PC-3 (cell line): Measurements from ENCODE around the gene RAD51AP1. TPM values are rescaled to one million over a fixed set of nuclear protein-coding genes. Genes with fewer than 3 reads are reported as not detected.

ENCODE experiments used
- ATAC-seq: fragments of 200-7000 bp; cut with Tn5 transposase; 2 replicates; pipeline ENCODE4 v1.9.1; 2020; ENCODE audit warnings: mild to moderate bottlenecking, moderate library complexity
- BruUV-seq: library from RNA; stranded (reverse); fragments of 400-500 nt; replicated peaks from 2 replicates; lab custom pipeline; 2021; lab: Mats Ljungman, UMichigan
- CTCF ChIA-PET: fragments of 300-600 bp; sonication (Branson Sonifier 250); formaldehyde crosslinking; loops from one replicate; lab custom pipeline; 2022; ENCODE audit warnings: antibody characterized with exemption; lab: Charles Lee
- POLR2A ChIA-PET: fragments of 300-600 bp; sonication (Branson Sonifier 250); formaldehyde crosslinking; loops from one replicate; lab custom pipeline; 2022; ENCODE audit warnings: antibody characterized with exemption; ENCODE audit not compliant: unreplicated experiment; lab: Charles Lee
- DNase-seq: peaks from one replicate; pipeline ENCODE4 v3.0.0-alpha.2; 2015
- H2AFZ ChIP-seq: fragments of 300-600 bp; sonication (generic); 2 replicates; pipeline ENCODE4 v1.6.0; 2016; ENCODE audit warnings: antibody characterized with exemption, low read length
- H3F3A ChIP-seq: fragments of 300-600 bp; sonication (generic); one replicate; pipeline ENCODE4 v1.6.0; 2017; ENCODE audit warnings: antibody characterized with exemption, low read length, control low read depth, mild to moderate bottlenecking; ENCODE audit not compliant: unreplicated experiment
- H3K27ac ChIP-seq: fragments of 300-600 bp; sonication (generic); 2 replicates; pipeline ENCODE4 v1.5.1; 2016; ENCODE audit warnings: mild to moderate bottlenecking, low read length
- H3K27me3 ChIP-seq: fragments of 300-600 bp; sonication (generic); 2 replicates; pipeline ENCODE4 v1.6.1; 2016; ENCODE audit warnings: low read length, mixed read lengths
- H3K36me3 ChIP-seq: fragments of 300-600 bp; sonication (generic); 2 replicates; pipeline ENCODE4 v1.6.1; 2016; ENCODE audit warnings: low read depth, mixed run types, low read length, mixed read lengths
- H3K4me1 ChIP-seq: fragments of 300-600 bp; sonication (generic); 2 replicates; pipeline ENCODE4 v1.5.1; 2016; ENCODE audit warnings: low read length; ENCODE audit not compliant: insufficient read depth
- H3K4me2 ChIP-seq: fragments of 300-600 bp; sonication (generic); 2 replicates; pipeline ENCODE4 v1.6.0; 2016; ENCODE audit warnings: low read length
- H3K4me3 ChIP-seq: fragments of 300-600 bp; sonication (generic); 2 replicates; pipeline ENCODE4 v1.5.1; 2016; ENCODE audit warnings: mild to moderate bottlenecking, low read length, mixed read lengths
- H3K79me2 ChIP-seq: fragments of 300-600 bp; sonication (generic); 2 replicates; pipeline ENCODE4 v1.6.1; 2017; ENCODE audit warnings: low read length, mixed read lengths
- H3K9ac ChIP-seq: fragments of 300-600 bp; sonication (generic); 2 replicates; pipeline ENCODE4 v1.6.0; 2016; ENCODE audit warnings: mild to moderate bottlenecking, low read length
- H3K9me2 ChIP-seq: fragments of 300-600 bp; sonication (generic); replicated peaks from 2 replicates; pipeline ENCODE4 v1.6.1; 2016; ENCODE audit warnings: mixed run types, low read length, mixed read lengths
- H3K9me3 ChIP-seq: fragments of 300-600 bp; sonication (generic); 2 replicates; pipeline ENCODE4 v1.6.1; 2016; ENCODE audit warnings: low read length, mixed read lengths
- H4K20me1 ChIP-seq: fragments of 300-600 bp; sonication (generic); 2 replicates; pipeline ENCODE4 v1.6.1; 2016; ENCODE audit warnings: low read length, mixed read lengths
- CTCF ChIP-seq: fragments of 300-600 bp; sonication (generic); conservative IDR thresholded peaks from 2 replicates; pipeline ENCODE4 v1.5.1; 2017; ENCODE audit warnings: antibody characterized with exemption, low read depth, mild to moderate bottlenecking, low read length
- EZH2 ChIP-seq: fragments of 300-600 bp; sonication (generic); IDR thresholded peaks from one replicate; pipeline ENCODE4 v1.6.1; 2017; ENCODE audit warnings: antibody characterized with exemption, mild to moderate bottlenecking, low read length; ENCODE audit not compliant: unreplicated experiment
- EZH2phosphoT487 ChIP-seq: fragments of 300-600 bp; sonication (generic); IDR thresholded peaks from 2 replicates; pipeline ENCODE4 v1.6.1; 2018; ENCODE audit warnings: mild to moderate bottlenecking, antibody characterized with exemption, low read length, borderline replicate concordance
- intact Hi-C: fragments of 100-400 bp; cut with micrococcal nuclease; formaldehyde crosslinking; loops from 2 replicates; pipeline ENCODE4 v1.9.0; 2023
- total RNA-seq: library from RNA; depleted of rRNA; stranded (reverse); fragments of >200 nt; gene quantifications from 2 replicates; pipeline ENCODE4 v1.2.3, GENCODE V29; 2014

RAD51AP1 gene
- total RNA-seq, 1 experiment from 2014 or later: 24.7 TPM

- intact Hi-C loops: no loop called here
- H3K4me3 ChIP-seq: no peak overlapping the region
- H2AFZ ChIP-seq: no peak overlapping the region
- H3K36me3 ChIP-seq: no peaks in the 10 kb centered on the region
- H3K27me3 ChIP-seq: no peaks in the 10 kb centered on the region
- ChIA-PET POLR2A (no interaction called here), CTCF (no interaction called here)
- H3K4me1 ChIP-seq: no peaks in the 10 kb centered on the region
- no peaks in the 10 kb centered on the region for H3K79me2 ChIP-seq
- no peaks in the 10 kb centered on the region for H4K20me1 ChIP-seq
- no peaks in the 10 kb centered on the region for H3F3A ChIP-seq
- ATAC-seq: no peak
- DNase-seq: no peak
- H3K4me2 ChIP-seq: no peak overlapping the region
- no peaks in the 10 kb centered on the region for H3K9me2 ChIP-seq
- BruUV-seq: no TSS peak
- no peak overlapping the region for H3K27ac ChIP-seq
- TF ChIP-seq CTCF: no peak
- no peak for TF ChIP-seq EZH2
- no peak for TF ChIP-seq EZH2phosphoT487
- no peaks in the 10 kb centered on the region for H3K9me3 ChIP-seq
- no peak overlapping the region for H3K9ac ChIP-seq
These were observed 27.8 kb downstream of the RAD51AP1 start for GRCh38 chr12:4566474-4566873.

- Histone ChIP-seq H3K4me3 (no peak overlapping the region), H3F3A (no peaks in the 10 kb centered on the region), H3K4me1 (no peaks in the 10 kb centered on the region), H3K36me3 (no peaks in the 10 kb centered on the region), H3K27ac (no peak overlapping the region), H2AFZ (no peak overlapping the region), H3K9me3 (no peaks in the 10 kb centered on the region), H4K20me1 (no peaks in the 10 kb centered on the region), H3K27me3 (no peaks in the 10 kb centered on the region), H3K9ac (no peak overlapping the region), H3K9me2 (no peaks in the 10 kb centered on the region), H3K4me2 (no peak overlapping the region), H3K79me2 (no peaks in the 10 kb centered on the region)
- ChIA-PET POLR2A (no interaction called here), CTCF (no interaction called here)
- ATAC-seq (no peak), DNase-seq (no peak)
- intact Hi-C loops: no loop called here
- no TSS peak for BruUV-seq
- TF ChIP-seq EZH2phosphoT487 (no peak), EZH2 (no peak), CTCF (no peak)
These were observed 28.6 kb downstream of the RAD51AP1 start for GRCh38 chr12:4567073-4567881.

GRCh38 chr12:4569261-4569660 is 30.6 kb downstream of the RAD51AP1 start:
- H3K9me2 ChIP-seq: no peaks in the 10 kb centered on the region
- no TSS peak for BruUV-seq
- no peak overlapping the region for H3K4me2 ChIP-seq
- ATAC-seq: no peak
- no peaks in the 10 kb centered on the region for H3K4me1 ChIP-seq
- H3K79me2 ChIP-seq: no peaks in the 10 kb centered on the region
- DNase-seq: no peak
- ChIA-PET CTCF (no interaction called here), POLR2A (no interaction called here)
- TF ChIP-seq EZH2 (no peak), EZH2phosphoT487 (no peak), CTCF (no peak)
- no peak overlapping the region for H3K4me3 ChIP-seq
- H3K9me3 ChIP-seq: no peaks in the 10 kb centered on the region
- H4K20me1 ChIP-seq: no peaks in the 10 kb centered on the region
- H3K36me3 ChIP-seq: no peaks in the 10 kb centered on the region
- intact Hi-C loops: no loop called here
- no peak overlapping the region for H3K27ac ChIP-seq
- H3F3A ChIP-seq: no peaks in the 10 kb centered on the region
- no peak overlapping the region for H2AFZ ChIP-seq
- H3K9ac ChIP-seq: no peak overlapping the region
- no peaks in the 10 kb centered on the region for H3K27me3 ChIP-seq
